B cell (primary cell): ENCODE measurements around the gene SMARCAD1. TPM values are rescaled to one million over a fixed set of nuclear protein-coding genes. Genes with fewer than 3 reads are reported as not detected.

ENCODE experiments used
- ATAC-seq: fragments of 200-7000 bp; cut with Tn5 transposase; one replicate; pipeline ENCODE4 v1.10.0; 2021; ENCODE audit warnings: low read depth, mild to moderate bottlenecking, moderate number of reproducible peaks, moderate library complexity
- CTCF ChIA-PET: fragments of 350-600 bp; sonication (Branson Sonifier 250); formaldehyde crosslinking; loops from one replicate; lab custom pipeline; 2021; ENCODE audit warnings: antibody characterized with exemption, inconsistent platforms; lab: Charles Lee
- POLR2A ChIA-PET: fragments of 350-600 bp; sonication (Branson Sonifier 250); formaldehyde crosslinking; loops from one replicate; lab custom pipeline; 2021; ENCODE audit warnings: antibody characterized with exemption; lab: Charles Lee
- DNase-seq: peaks from one replicate; pipeline ENCODE4 v3.0.0; 2013
- H2AFZ ChIP-seq: 2 replicates; pipeline ENCODE4 v1.6.1; 2012; ENCODE audit warnings: mild to moderate bottlenecking, low read depth, low read length; ENCODE audit not compliant: insufficient read depth, poor library complexity, severe bottlenecking
- H3K27ac ChIP-seq, 2 donors: 1 replicate in 1 of 2; 2 replicates in 1 of 2; pipeline ENCODE4 v1.5.1; 2012 to 2013; ENCODE audit warnings: low read length in 2 of 2, mild to moderate bottlenecking in 2 of 2, moderate library complexity in 1 of 2
- H3K27me3 ChIP-seq, 4 experiments: fragments of 200-600 bp in 1 of 4; sonication (generic) in 1 of 4; replicated peaks in 1 of 4; 1 replicate in 2 of 4; 2 replicates in 2 of 4; pipeline versions ENCODE4 v1.6.1 to v1.7.0; 2013 to 2016; ENCODE audit warnings: low read length in 3 of 4, mild to moderate bottlenecking in 2 of 4, mixed read lengths in 1 of 4, moderate library complexity in 1 of 4; ENCODE audit not compliant: insufficient read depth in 4 of 4, control insufficient read depth in 3 of 4; ENCODE audit errors: control extremely low read depth in 1 of 4
- H3K36me3 ChIP-seq, 2 experiments: replicated peaks in 1 of 2; 1 replicate in 1 of 2; 2 replicates in 1 of 2; pipeline versions ENCODE4 v1.6.1 to v1.7.1; 2013; ENCODE audit warnings: low read length in 1 of 2; ENCODE audit not compliant: insufficient read depth in 2 of 2, control insufficient read depth in 1 of 2; ENCODE audit errors: control extremely low read depth in 1 of 2, extremely low read depth in 1 of 2
- H3K4me1 ChIP-seq, 2 donors: fragments of 200-600 bp in 1 of 2; sonication (generic) in 1 of 2; 1 replicate in 1 of 2; 2 replicates in 1 of 2; pipeline versions ENCODE4 v1.5.1 to v1.6.1; 2013 to 2017; ENCODE audit warnings: low read length in 2 of 2; ENCODE audit not compliant: control insufficient read depth in 2 of 2, insufficient read depth in 2 of 2
- H3K4me2 ChIP-seq: replicated peaks from 2 replicates; pipeline ENCODE3; 2012; ENCODE audit warnings: mild to moderate bottlenecking, low read depth, low read length; ENCODE audit not compliant: poor library complexity, severe bottlenecking
- H3K4me3 ChIP-seq, 5 experiments: fragments of 200-600 bp in 1 of 5; sonication (generic) in 1 of 5; 1 replicate in 3 of 5; 2 replicates in 2 of 5; pipeline versions ENCODE4 v1.5.1 to v1.7.0; 2011 to 2016; ENCODE audit warnings: low read length in 4 of 5, mild to moderate bottlenecking in 4 of 5, low read depth in 2 of 5, control low read depth in 1 of 5, moderate library complexity in 1 of 5; ENCODE audit not compliant: insufficient read depth in 1 of 5; ENCODE audit errors: control extremely low read depth in 1 of 5, extremely low read depth in 1 of 5
- H3K79me2 ChIP-seq: fragments of 200-600 bp; sonication (generic); one replicate; pipeline ENCODE4 v1.6.0; 2016; ENCODE audit warnings: low read length; ENCODE audit not compliant: control insufficient read depth, insufficient read depth
- H3K9ac ChIP-seq: fragments of 200-600 bp; sonication (generic); 2 replicates; pipeline ENCODE4 v1.6.1; 2017; ENCODE audit warnings: mild to moderate bottlenecking, low read length, moderate library complexity
- H3K9me3 ChIP-seq, 3 donors: one replicate each; pipeline versions ENCODE4 v1.6.1 to v1.7.1; 2013; ENCODE audit warnings: low read length in 2 of 3; ENCODE audit not compliant: control insufficient read depth in 2 of 3, insufficient read depth in 1 of 3; ENCODE audit errors: control extremely low read depth in 1 of 3
- H4K20me1 ChIP-seq: 2 replicates; pipeline ENCODE4 v1.6.0; 2012; ENCODE audit warnings: mild to moderate bottlenecking, low read length; ENCODE audit not compliant: insufficient read depth, control insufficient read depth, poor library complexity, severe bottlenecking
- H3K27ac Mint-ChIP-seq: one replicate; pipeline ENCODE4 v1.8.0; 2021; ENCODE audit warnings: mixed read lengths
- H3K27me3 Mint-ChIP-seq: one replicate; pipeline ENCODE4 v1.8.0; 2021; ENCODE audit warnings: mixed read lengths
- H3K4me1 Mint-ChIP-seq: one replicate; pipeline ENCODE4 v1.8.0; 2021; ENCODE audit warnings: mixed read lengths
- H3K4me3 Mint-ChIP-seq: one replicate; pipeline ENCODE4 v1.8.0; 2021; ENCODE audit warnings: mixed read lengths
- H3K9me3 Mint-ChIP-seq: one replicate; pipeline ENCODE4 v1.8.0; 2022; ENCODE audit warnings: mixed read lengths; ENCODE audit not compliant: insufficient read depth
- CTCF ChIP-seq: fragments of 200-600 bp; IDR thresholded peaks from one replicate; pipeline ENCODE4 v1.8.0; 2022; ENCODE audit warnings: antibody characterized with exemption, mild to moderate bottlenecking
- EZH2 ChIP-seq: IDR thresholded peaks from 2 replicates; pipeline ENCODE4 v1.6.1; 2012; ENCODE audit warnings: borderline replicate concordance, low read depth, mild to moderate bottlenecking, moderate library complexity, low read length; ENCODE audit not compliant: insufficient read depth, poor library complexity, severe bottlenecking
- WGBS: methylation state at CpG from one replicate; pipeline ENCODE4 v1.1.5; 2013; ENCODE audit warnings: missing lambda C conversion rate; ENCODE audit not compliant: insufficient coverage; 5-methylcytosine and 5-hydroxymethylcytosine counted together
- intact Hi-C: fragments of 100-400 bp; cut with micrococcal nuclease; formaldehyde crosslinking; loops from one replicate; pipeline ENCODE4 v1.10.0; 2022
- polyA plus RNA-seq: library from polyadenylated mRNA; depleted of rRNA; stranded (reverse); fragments of >200 nt; gene quantifications from 2 replicates; pipeline ENCODE4 v1.2.3, GENCODE V29; 2012
- total RNA-seq, 2 donors: library from RNA; stranded (reverse); fragments of 120-200 nt in 1 of 2; gene quantifications; 1 replicate in 1 of 2; 2 replicates in 1 of 2; pipeline versions ENCODE4 v1.2.3 to v1.2.4, GENCODE V29; 2013 to 2022

The SMARCAD1 gene
- total and polyA plus RNA-seq, 2 donors (not counting 1 experiment from before 2014, with no cell fraction given) = 8.2 to 26.7 TPM

- CTCF ChIA-PET = interaction anchor here (0.6 kb wide), 1 partner anchor 42 kb away, joined by 3 read pairs; no protein-coding TSS in a partner anchor
These were observed 4.9 kb upstream of the SMARCAD1 start for GRCh38 chr4:94202769-94203168.

GRCh38 chr4:94208266-94208665 is 601 bp downstream of the SMARCAD1 start:
- Mint-ChIP-seq H3K27ac (peak overlapping the region; percentile 98), H3K4me1 (peaks cover 31% of the 10 kb centered on the region), H3K4me3 (peak overlapping the region; percentile 97), H3K9me3 (no peaks in the 10 kb centered on the region), H3K27me3 (peaks cover 9% of the 10 kb centered on the region)
- ATAC-seq (no peak), DNase-seq (no peak)
- H3K9me3 ChIP-seq = peaks cover 0 to 2% (median 1%) of the 10 kb centered on the region in 3 donors
- ChIA-PET CTCF (no interaction called here), POLR2A (no interaction called here)
- peaks cover 0 to 4% (median 2%) of the 10 kb centered on the region in 4 experiments for H3K27me3 ChIP-seq
- peaks cover 2 to 17% of the 10 kb centered on the region in 2 experiments for H3K36me3 ChIP-seq
- H3K9ac ChIP-seq = peak overlapping the region; percentile 81
- H3K4me2 ChIP-seq = peak overlapping the region; percentile 72
- no peaks in the 10 kb centered on the region for H4K20me1 ChIP-seq
- H3K4me1 ChIP-seq = peaks cover 9 to 12% of the 10 kb centered on the region in 2 donors
- peaks cover 42% of the 10 kb centered on the region for H3K79me2 ChIP-seq
- H3K27ac ChIP-seq = peak overlapping the region; percentile 82 to 94
- intact Hi-C loops = no loop called here
- H2AFZ ChIP-seq = peak overlapping the region; percentile 94
- H3K4me3 ChIP-seq = peak overlapping the region; percentile 77 to 95 (median 90)
- TF ChIP-seq EZH2 (no peak), CTCF (no peak)
- WGBS = no CpG with 5 or more reads among the region's 5 CpGs

More at GRCh38 chr4:94202769-94203168, 4.9 kb upstream of the SMARCAD1 start:
- no peak overlapping the region for H3K27ac ChIP-seq
- H3K27ac Mint-ChIP-seq = no peak overlapping the region
- no peaks in the 10 kb centered on the region for H3K36me3 ChIP-seq
- DNase-seq (no peak), ATAC-seq (no peak)
- peaks cover 0 to 4% (median 4%) of the 10 kb centered on the region in 4 experiments for H3K27me3 ChIP-seq
- H2AFZ ChIP-seq = no peak overlapping the region
- H3K9ac ChIP-seq = no peak overlapping the region
- H3K79me2 ChIP-seq = peaks cover 2% of the 10 kb centered on the region
- H3K4me3 ChIP-seq = no peak overlapping the region
- no peak overlapping the region for H3K4me2 ChIP-seq
- H3K27me3 Mint-ChIP-seq = peaks cover 17% of the 10 kb centered on the region
- POLR2A ChIA-PET = no interaction called here
- H3K4me3 Mint-ChIP-seq = no peak overlapping the region
- WGBS = no CpG with 5 or more reads among the region's 3 CpGs
- intact Hi-C loops = no loop called here
- peaks cover 7% of the 10 kb centered on the region for H3K4me1 Mint-ChIP-seq
- H3K9me3 Mint-ChIP-seq = peaks cover 5% of the 10 kb centered on the region
- H3K4me1 ChIP-seq = peaks cover 0 to 2% of the 10 kb centered on the region in 2 donors
- TF ChIP-seq EZH2 (no peak), CTCF (no peak)
- no peaks in the 10 kb centered on the region for H4K20me1 ChIP-seq
- H3K9me3 ChIP-seq = peaks cover 3 to 6% (median 5%) of the 10 kb centered on the region in 3 donors
